K562 (cell line): ENCODE measurements around the gene HDGFL2. TPM values are rescaled to one million over a fixed set of nuclear protein-coding genes. Genes with fewer than 3 reads are reported as not detected.

ENCODE experiments used
- AFF1 ChIP-seq, 2 experiments: fragments of 450-650 bp; IDR thresholded peaks; 2 replicates each; pipeline ENCODE4 v1.6.1; 2018; ENCODE audit warnings: mild to moderate bottlenecking in 2 of 2, low read depth in 1 of 2; ENCODE audit not compliant: partially characterized antibody in 2 of 2
- ARID2 ChIP-seq: fragments of 450-650 bp; IDR thresholded peaks from 2 replicates; pipeline ENCODE4 v1.6.1; 2017; ENCODE audit warnings: antibody characterized with exemption, mild to moderate bottlenecking
- BHLHE40 ChIP-seq: IDR thresholded peaks from 2 replicates; pipeline ENCODE4 v1.6.1; 2011; ENCODE audit warnings: low read length, improper control_type of control experiment
- CREM ChIP-seq: IDR thresholded peaks from 2 replicates; pipeline ENCODE4 v1.6.1; 2014; ENCODE audit warnings: antibody characterized with exemption, low read depth
- CTCF ChIP-seq, 3 experiments: IDR thresholded peaks in 2 of 3; conservative IDR thresholded peaks in 1 of 3; 2 replicates each; pipeline ENCODE4 v1.5.1; 2011 to 2012; ENCODE audit warnings: low read length in 3 of 3, mild to moderate bottlenecking in 3 of 3, control low read depth in 2 of 3, improper control_type of control experiment in 1 of 3, inconsistent platforms in 1 of 3, low read depth in 1 of 3, mixed read lengths in 1 of 3, moderate library complexity in 1 of 3; ENCODE audit not compliant: insufficient read depth in 2 of 3
- ETS1 ChIP-seq: conservative IDR thresholded peaks from 2 replicates; pipeline ENCODE4 v1.6.1; 2011; ENCODE audit warnings: low read depth, mild to moderate bottlenecking, low read length; ENCODE audit not compliant: control insufficient read depth
- HDGF ChIP-seq: fragments of 450-650 bp; IDR thresholded peaks from 2 replicates; pipeline ENCODE4 v1.6.1; 2016
- KDM5B ChIP-seq: fragments of 200-600 bp; sonication (generic); IDR thresholded peaks from 2 replicates; pipeline ENCODE4 v1.6.1; 2012; ENCODE audit warnings: low read depth, mild to moderate bottlenecking, moderate library complexity, low read length, control low read depth, inconsistent platforms; ENCODE audit not compliant: insufficient replicate concordance
- L3MBTL2 ChIP-seq: fragments of 450-650 bp; IDR thresholded peaks from 2 replicates; pipeline ENCODE4 v1.6.1; 2016; ENCODE audit warnings: mild to moderate bottlenecking, moderate library complexity
- NELFE ChIP-seq: IDR thresholded peaks from 2 replicates; pipeline ENCODE4 v1.6.1; 2011; ENCODE audit warnings: mild to moderate bottlenecking; ENCODE audit not compliant: insufficient read depth, insufficient read length
- POLR3G ChIP-seq: IDR thresholded peaks from 2 replicates; pipeline ENCODE4 v1.6.1; 2011; ENCODE audit not compliant: insufficient read length, insufficient replicate concordance; ENCODE audit errors: extremely low read depth
- SETDB1 ChIP-seq: IDR thresholded peaks from one replicate; pipeline ENCODE4 v1.6.1; 2012; ENCODE audit warnings: low read length, control low read depth, inconsistent platforms
- TFAP4 ChIP-seq: sonication (generic); formaldehyde crosslinking; IDR thresholded peaks from 2 replicates; pipeline ENCODE4 v1.8.0; 2022; ENCODE audit warnings: missing genetic modification reagents, mild to moderate bottlenecking, moderate library complexity, borderline replicate concordance
- XRCC5 ChIP-seq: fragments of 200-400 bp; formaldehyde crosslinking; IDR thresholded peaks from 2 replicates; pipeline ENCODE4 v1.6.1; 2017; ENCODE audit warnings: low read depth, mild to moderate bottlenecking, low read length
- ZBED1 ChIP-seq: IDR thresholded peaks from 2 replicates; pipeline ENCODE4 v1.6.1; 2014
- ZKSCAN1 ChIP-seq: fragments of 150-350 bp; IDR thresholded peaks from 2 replicates; pipeline ENCODE4 v1.6.1; 2016; ENCODE audit warnings: low read depth, low read length
- ZNF133 ChIP-seq: fragments of 250-450 bp; sonication (Bioruptor Pico); IDR thresholded peaks from 2 replicates; pipeline ENCODE4 v1.4.0; 2020; ENCODE audit warnings: mild to moderate bottlenecking
- ZNF324 ChIP-seq: fragments of 250-450 bp; sonication (Bioruptor Pico); IDR thresholded peaks from 2 replicates; pipeline ENCODE4 v1.4.0; 2020; ENCODE audit warnings: mild to moderate bottlenecking
- polyA plus RNA-seq, 8 experiments: library from polyadenylated mRNA; depleted of rRNA in 4 of 8; stranded (reverse) in 5 of 8; unstranded in 3 of 8; fragments of >200 nt; fragmentation: Nextera tagmentation in 2 of 8; fragmentation: Illumina TruSeq in 1 of 8; extraction: Ambion mirVana in 2 of 8; extraction: Trizol in 1 of 8; gene quantifications; 2 replicates each; pipeline versions ENCODE4 v1.2.1 to v1.2.3, GENCODE V29; 2011 to 2014; ENCODE audit warnings: inconsistent platforms in 1 of 8, missing spikeins in 1 of 8
- total RNA-seq, 7 experiments: library from RNA; depleted of rRNA in 6 of 7; stranded (reverse); fragments of >200 nt in 6 of 7; fragmentation: Illumina TruSeq in 2 of 7; extraction: Trizol in 2 of 7; gene quantifications; 2 replicates each; pipeline versions ENCODE4 v1.2.1 to v1.2.3, GENCODE V29; 2011 to 2021; ENCODE audit warnings: low replicate concordance in 1 of 7
- TF ChIP-seq, protein P1 (sequence below): fragments of 250-450 bp; sonication (Bioruptor Pico); IDR thresholded peaks from 2 replicates; pipeline ENCODE4 v1.8.0; 2021; ENCODE audit warnings: borderline replicate concordance, mild to moderate bottlenecking, moderate library complexity; ENCODE audit not compliant: poor library complexity, severe bottlenecking

The HDGFL2 gene
- total and polyA plus RNA-seq, 9 of the 15 experiments (the other 6 are each of a cell fraction or from before 2014, with no cell fraction given), result 0.13 to 61.7 (median 16.0) TPM

GRCh38 chr19:4523306-4524110, 51.4 kb downstream of the HDGFL2 start (continued):
- TF ChIP-seq BHLHE40 (no peak; the same call in 1 of the 2 replicates), NELFE (no peak), SETDB1 (no peak), AFF1 (IDR thresholded peaks at IDR 0.05; ENCODE audit: low read depth in 1 of 2, partially characterized antibody in 2 of 2) (no peak), ZNF324 (no peak), POLR3G (no peak), XRCC5 (0 out of 2 replicates have a peak, but pooled peaks have one; percentile 44), ZKSCAN1 (no peak), KDM5B (no peak), HDGF (no peak), CREM (peak; percentile 55), ZNF133 (CRISPR knock-in tag) (no peak), CTCF (IDR thresholded peaks at IDR 0.05 in 2 of 3, conservative IDR thresholded peaks at IDR 0.05 in 1 of 3; ENCODE audit: insufficient read depth in 2 of 3, low read depth in 1 of 3, low read length in 3 of 3) (peak; percentile 87 to 92 (median 89)), ETS1 (0 out of 2 replicates have a peak, but pooled peaks have one; percentile 33), TFAP4 (CRISPR knock-in tag) (peak; percentile 28; the same call in 1 of the 2 replicates), ARID2 (no peak), L3MBTL2 (peak; percentile 34; the same call in 1 of the 2 replicates), ZBED1 (no peak)
- TF ChIP-seq, protein P1, sequence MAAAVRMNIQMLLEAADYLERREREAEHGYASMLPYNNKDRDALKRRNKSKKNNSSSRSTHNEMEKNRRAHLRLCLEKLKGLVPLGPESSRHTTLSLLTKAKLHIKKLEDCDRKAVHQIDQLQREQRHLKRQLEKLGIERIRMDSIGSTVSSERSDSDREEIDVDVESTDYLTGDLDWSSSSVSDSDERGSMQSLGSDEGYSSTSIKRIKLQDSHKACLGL, result no peak
